Loucy (cell line): ENCODE data around the gene PDK4.
"Not testable (repeated sequence)": the region's sequence is repeated elsewhere in the genome, so short reads cannot be mapped to it uniquely, and the experiment has no call there.

ENCODE experiments used
- H2AFZ ChIP-seq: fragments of 200-600 bp; sonication (generic); 2 replicates; pipeline ENCODE4 v1.6.0; 2016; ENCODE audit warnings: antibody characterized with exemption, mild to moderate bottlenecking, low read length, moderate library complexity
- H3F3A ChIP-seq: fragments of 200-600 bp; 2 replicates; pipeline ENCODE4 v1.6.0; 2016; ENCODE audit warnings: antibody characterized with exemption, low read depth, mild to moderate bottlenecking
- H3K27me3 ChIP-seq: fragments of 200-600 bp; sonication (generic); 2 replicates; pipeline ENCODE4 v1.6.1; 2014; ENCODE audit warnings: low read length, mild to moderate bottlenecking; ENCODE audit not compliant: insufficient read depth, poor library complexity, severe bottlenecking
- H3K36me3 ChIP-seq: fragments of 200-600 bp; sonication (generic); 2 replicates; pipeline ENCODE4 v1.6.1; 2016; ENCODE audit warnings: low read length; ENCODE audit not compliant: insufficient read depth
- H3K4me1 ChIP-seq: fragments of 200-600 bp; sonication (generic); 2 replicates; pipeline ENCODE4 v1.5.1; 2014; ENCODE audit warnings: low read length, mild to moderate bottlenecking; ENCODE audit not compliant: insufficient read depth, poor library complexity, severe bottlenecking
- H3K4me2 ChIP-seq: fragments of 200-600 bp; sonication (generic); 2 replicates; pipeline ENCODE4 v1.6.0; 2014; ENCODE audit warnings: antibody characterized with exemption, low read length, low read depth, mild to moderate bottlenecking; ENCODE audit not compliant: poor library complexity, severe bottlenecking
- H3K4me3 ChIP-seq: fragments of 200-600 bp; sonication (generic); 2 replicates; pipeline ENCODE4 v1.5.1; 2014; ENCODE audit warnings: low read length, mild to moderate bottlenecking, mixed read lengths; ENCODE audit not compliant: poor library complexity, severe bottlenecking
- H3K79me2 ChIP-seq: fragments of 200-600 bp; sonication (generic); 2 replicates; pipeline ENCODE4 v1.6.1; 2014; ENCODE audit warnings: low read length; ENCODE audit not compliant: insufficient read depth
- H3K9ac ChIP-seq: fragments of 200-600 bp; sonication (generic); 2 replicates; pipeline ENCODE4 v1.6.0; 2014; ENCODE audit warnings: mild to moderate bottlenecking, low read depth, low read length, moderate library complexity; ENCODE audit not compliant: poor library complexity, severe bottlenecking
- H3K9me2 ChIP-seq: fragments of 200-600 bp; sonication (generic); replicated peaks from 2 replicates; pipeline ENCODE4 v1.6.1; 2016; ENCODE audit warnings: low read depth, low read length, mixed read lengths
- H3K9me3 ChIP-seq: fragments of 200-600 bp; sonication (generic); 2 replicates; pipeline ENCODE4 v1.6.1; 2014; ENCODE audit warnings: mild to moderate bottlenecking, antibody characterized with exemption, low read length, low read depth; ENCODE audit not compliant: insufficient read depth
- H4K20me1 ChIP-seq: fragments of 200-600 bp; sonication (generic); 2 replicates; pipeline ENCODE4 v1.6.0; 2014; ENCODE audit warnings: antibody characterized with exemption, low read length, mild to moderate bottlenecking; ENCODE audit not compliant: insufficient read depth, poor library complexity, severe bottlenecking
- EZH2phosphoT487 ChIP-seq: fragments of 200-600 bp; IDR thresholded peaks from 2 replicates; pipeline ENCODE4 v1.6.1; 2018; ENCODE audit warnings: antibody characterized with exemption, mild to moderate bottlenecking, moderate library complexity, borderline replicate concordance
- TF ChIP-seq, protein P1 (sequence below): fragments of 200-600 bp; sonication (generic); conservative IDR thresholded peaks from 2 replicates; pipeline ENCODE4 v1.5.1; 2014; ENCODE audit warnings: mild to moderate bottlenecking, antibody characterized with exemption, low read length

Gene PDK4

DNA sequence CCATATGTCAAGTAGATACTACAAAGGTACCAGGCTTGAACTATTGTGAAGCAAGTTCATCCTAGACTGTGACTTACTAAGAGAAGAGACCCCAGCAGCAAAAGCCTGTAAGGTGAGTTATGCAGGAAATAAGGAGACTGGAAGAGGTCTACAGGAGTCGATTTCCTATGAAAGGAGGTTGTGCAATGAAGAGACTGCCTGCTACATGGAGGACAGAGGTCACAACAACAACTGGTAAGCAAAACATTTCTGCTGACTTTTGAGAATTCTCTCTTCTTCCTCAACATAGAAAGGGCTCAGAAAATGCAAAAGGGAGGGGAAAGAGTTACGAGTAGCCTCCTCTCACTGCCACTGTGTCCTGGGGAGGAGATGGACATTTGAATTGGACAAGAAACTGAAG, 42.4 kb downstream of the PDK4 start:
- H3K36me3 ChIP-seq, result no peaks in the 10 kb centered on the region
- H3K4me1 ChIP-seq, result no peaks in the 10 kb centered on the region

DNA sequence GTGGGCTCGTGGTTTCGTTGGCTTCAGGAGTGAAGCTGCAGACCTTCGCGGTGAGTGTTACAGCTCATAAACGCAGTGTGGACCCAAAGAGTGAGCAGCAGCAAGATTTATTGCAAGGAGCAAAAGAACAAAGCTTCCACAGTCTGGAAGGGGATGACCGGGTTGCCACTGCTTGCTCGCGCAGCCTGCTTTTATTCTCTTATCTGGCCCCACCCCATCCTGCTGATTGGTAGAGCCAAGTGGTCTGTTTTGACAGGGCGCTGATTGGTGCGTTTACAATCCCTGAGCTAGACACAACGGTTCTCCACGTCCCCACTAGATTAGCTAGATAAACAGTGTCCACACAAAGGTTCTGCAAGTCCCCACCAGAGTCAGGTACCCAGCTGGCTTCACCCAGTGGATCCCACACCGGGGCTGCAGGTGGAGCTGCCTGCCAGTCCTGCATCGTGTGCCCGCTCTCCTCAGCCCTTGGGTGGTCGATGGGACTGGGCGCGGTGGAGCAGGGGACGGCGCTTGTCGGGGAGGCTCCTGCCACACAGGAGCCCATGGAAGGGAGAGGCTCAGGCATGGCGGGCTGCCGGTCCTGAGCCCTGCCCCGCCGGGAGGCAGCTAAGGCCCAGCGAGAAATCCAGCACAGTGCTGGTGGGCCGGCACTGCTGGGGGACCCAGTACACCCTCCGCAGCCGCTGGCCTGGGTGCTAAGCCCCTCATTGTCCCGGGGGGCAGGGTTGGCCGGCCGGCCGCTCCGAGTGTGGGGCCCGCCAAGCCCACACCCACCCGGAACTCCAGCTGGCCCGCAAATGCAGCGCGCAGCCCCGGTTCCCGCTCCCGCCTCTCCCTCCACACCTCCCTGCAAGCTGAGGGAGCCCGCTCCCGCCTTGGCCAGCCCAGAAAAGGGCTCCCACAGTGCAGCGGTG, 44.0 kb downstream of the PDK4 start:
- not testable (repeated sequence) for H3K4me2 ChIP-seq, H3K9ac ChIP-seq, H3K9me2 ChIP-seq, H3K4me1 ChIP-seq, H3F3A ChIP-seq, H3K4me3 ChIP-seq, H2AFZ ChIP-seq, H3K79me2 ChIP-seq, H3K9me3 ChIP-seq, H3K27me3 ChIP-seq, H4K20me1 ChIP-seq, H3K36me3 ChIP-seq

More for the DNA sequence above, 42.4 kb downstream of the PDK4 start:
- H3K9ac ChIP-seq, result no peak overlapping the region
- no peaks in the 10 kb centered on the region for H3K9me3 ChIP-seq
- no peaks in the 10 kb centered on the region for H4K20me1 ChIP-seq
- no peaks in the 10 kb centered on the region for H3F3A ChIP-seq
- no peak overlapping the region for H3K4me2 ChIP-seq
- no peaks in the 10 kb centered on the region for H3K9me2 ChIP-seq
- no peaks in the 10 kb centered on the region for H3K27me3 ChIP-seq
- H2AFZ ChIP-seq, result no peak overlapping the region
- no peaks in the 10 kb centered on the region for H3K79me2 ChIP-seq
- TF ChIP-seq, protein P1, sequence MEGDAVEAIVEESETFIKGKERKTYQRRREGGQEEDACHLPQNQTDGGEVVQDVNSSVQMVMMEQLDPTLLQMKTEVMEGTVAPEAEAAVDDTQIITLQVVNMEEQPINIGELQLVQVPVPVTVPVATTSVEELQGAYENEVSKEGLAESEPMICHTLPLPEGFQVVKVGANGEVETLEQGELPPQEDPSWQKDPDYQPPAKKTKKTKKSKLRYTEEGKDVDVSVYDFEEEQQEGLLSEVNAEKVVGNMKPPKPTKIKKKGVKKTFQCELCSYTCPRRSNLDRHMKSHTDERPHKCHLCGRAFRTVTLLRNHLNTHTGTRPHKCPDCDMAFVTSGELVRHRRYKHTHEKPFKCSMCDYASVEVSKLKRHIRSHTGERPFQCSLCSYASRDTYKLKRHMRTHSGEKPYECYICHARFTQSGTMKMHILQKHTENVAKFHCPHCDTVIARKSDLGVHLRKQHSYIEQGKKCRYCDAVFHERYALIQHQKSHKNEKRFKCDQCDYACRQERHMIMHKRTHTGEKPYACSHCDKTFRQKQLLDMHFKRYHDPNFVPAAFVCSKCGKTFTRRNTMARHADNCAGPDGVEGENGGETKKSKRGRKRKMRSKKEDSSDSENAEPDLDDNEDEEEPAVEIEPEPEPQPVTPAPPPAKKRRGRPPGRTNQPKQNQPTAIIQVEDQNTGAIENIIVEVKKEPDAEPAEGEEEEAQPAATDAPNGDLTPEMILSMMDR, result no peak
- no peak for TF ChIP-seq EZH2phosphoT487
- no peak overlapping the region for H3K4me3 ChIP-seq

DNA sequence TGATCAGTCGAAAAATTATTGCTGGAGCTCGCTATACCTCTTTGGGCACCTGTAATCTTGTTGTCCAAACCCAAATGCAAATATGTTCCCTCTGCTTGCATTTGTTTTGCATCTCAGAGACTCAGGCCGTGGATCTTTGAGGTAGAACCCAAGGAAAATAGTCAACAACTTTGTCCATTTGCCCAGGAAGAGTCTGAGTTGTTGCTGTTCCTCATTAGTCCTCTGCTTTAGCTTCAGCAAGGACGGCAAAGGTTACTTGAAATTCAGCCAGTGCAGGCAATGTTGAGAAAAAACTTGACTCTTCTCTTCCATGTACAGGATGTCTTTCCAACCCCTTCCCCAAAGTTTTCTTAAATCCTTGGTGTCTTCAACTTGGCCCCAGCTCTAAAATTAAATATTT, 45.8 kb downstream of the PDK4 start:
- Histone ChIP-seq H3K27me3 (no peaks in the 10 kb centered on the region), H3K4me1 (no peaks in the 10 kb centered on the region), H3F3A (no peaks in the 10 kb centered on the region), H3K79me2 (no peaks in the 10 kb centered on the region), H3K36me3 (no peaks in the 10 kb centered on the region), H2AFZ (0 out of 2 replicates have a peak overlapping the region, but pooled peaks have one; percentile 20), H3K9me3 (no peaks in the 10 kb centered on the region), H3K4me3 (no peak overlapping the region), H4K20me1 (no peaks in the 10 kb centered on the region), H3K9ac (no peak overlapping the region), H3K9me2 (no peaks in the 10 kb centered on the region), H3K4me2 (no peak overlapping the region)
- TF ChIP-seq, protein P1, result no peak
- no peak for TF ChIP-seq EZH2phosphoT487
